Left lung (tissue), 10 donors: Measurements from ENCODE around the gene MED10. TPM values are rescaled to one million over a fixed set of nuclear protein-coding genes. Genes with fewer than 3 reads are reported as not detected.

Experiments used
- ATAC-seq: fragments of 200-7000 bp; cut with Tn5 transposase; one replicate; pipeline ENCODE4 v1.9.1; 2020; ENCODE audit warnings: moderate library complexity
- DNase-seq, 4 donors: peaks; one replicate each; pipeline ENCODE4 v3.0.0-alpha.2; 2013 to 2020
- H3K27ac ChIP-seq, 2 donors: fragments of 200-600 bp; sonication (generic) in 1 of 2; one replicate each; pipeline versions ENCODE4 v1.5.0 to v1.8.0; 2020 to 2021
- H3K27me3 ChIP-seq, 2 donors: fragments of 200-600 bp; sonication (generic) in 1 of 2; one replicate each; pipeline versions ENCODE4 v1.5.0 to v1.8.0; 2020 to 2021
- H3K36me3 ChIP-seq, 2 donors: fragments of 200-600 bp; sonication (generic) in 1 of 2; one replicate each; pipeline versions ENCODE4 v1.5.0 to v1.8.0; 2020 to 2021
- H3K4me1 ChIP-seq, 2 donors: fragments of 200-600 bp; one replicate each; pipeline ENCODE4 v1.8.0; 2021
- H3K4me3 ChIP-seq, 2 donors: fragments of 200-600 bp; sonication (generic) in 1 of 2; one replicate each; pipeline versions ENCODE4 v1.5.0 to v1.8.0; 2020 to 2021; ENCODE audit warnings: mild to moderate bottlenecking in 1 of 2
- H3K9me3 ChIP-seq, 2 donors: fragments of 200-600 bp; sonication (generic) in 1 of 2; one replicate each; pipeline versions ENCODE4 v1.5.0 to v1.8.0; 2020 to 2021
- intact Hi-C, 2 donors: fragments of 100-400 bp; cut with DNase I; formaldehyde crosslinking; loops; one replicate each; pipeline versions ENCODE4 v1.11.2 to v1.14.2; 2022
- polyA plus RNA-seq, 6 donors: library from polyadenylated mRNA; unstranded; fragments of 120-200 nt; gene quantifications; one replicate each; pipeline ENCODE4 v1.2.1, GENCODE V29; 2013; ENCODE audit not compliant: insufficient read length in 6 of 6
- total RNA-seq, 2 donors: library from RNA; stranded (reverse); fragmentation: NEBNext Ultra II Directional; extraction: Animal tissue kit (Norgen Biotek cat#: 25700); gene quantifications; one replicate each; pipeline ENCODE4 v1.2.1, GENCODE V29; 2021
- TF ChIP-seq, protein P1 (sequence below), 2 donors: fragments of 200-600 bp; sonication (generic) in 1 of 2; IDR thresholded peaks; one replicate each; pipeline versions ENCODE4 v1.5.0 to v1.8.0; 2021; ENCODE audit warnings: antibody characterized with exemption in 2 of 2
- donor health status: DM: no; HTN: yes; CAD: no.
- donor health status: DM: no; HTN: no; CAD: no.

MED10 gene
- total and polyA plus RNA-seq, 8 donors, result 21.4 to 50.6 (median 39.0) TPM

DNA sequence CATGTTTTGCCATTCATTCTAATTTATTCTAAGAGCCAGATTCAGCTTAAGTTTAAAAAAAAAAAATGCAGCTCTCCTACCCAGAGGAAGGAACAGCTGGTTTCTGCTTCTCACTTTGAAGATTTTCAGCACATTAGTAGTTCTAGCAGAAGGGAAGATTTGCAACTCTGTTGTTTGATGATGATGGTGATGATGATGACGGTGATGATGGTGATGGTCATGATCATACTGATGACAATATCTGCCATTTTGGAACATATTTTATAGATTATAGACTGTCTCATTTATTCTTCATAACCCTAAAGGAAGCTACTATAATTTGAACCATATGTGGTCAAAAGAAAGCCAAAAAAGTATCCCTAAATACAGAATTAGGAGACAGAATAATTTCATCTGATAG is 7.9 kb upstream of the MED10 start:
- TF ChIP-seq, protein P1, sequence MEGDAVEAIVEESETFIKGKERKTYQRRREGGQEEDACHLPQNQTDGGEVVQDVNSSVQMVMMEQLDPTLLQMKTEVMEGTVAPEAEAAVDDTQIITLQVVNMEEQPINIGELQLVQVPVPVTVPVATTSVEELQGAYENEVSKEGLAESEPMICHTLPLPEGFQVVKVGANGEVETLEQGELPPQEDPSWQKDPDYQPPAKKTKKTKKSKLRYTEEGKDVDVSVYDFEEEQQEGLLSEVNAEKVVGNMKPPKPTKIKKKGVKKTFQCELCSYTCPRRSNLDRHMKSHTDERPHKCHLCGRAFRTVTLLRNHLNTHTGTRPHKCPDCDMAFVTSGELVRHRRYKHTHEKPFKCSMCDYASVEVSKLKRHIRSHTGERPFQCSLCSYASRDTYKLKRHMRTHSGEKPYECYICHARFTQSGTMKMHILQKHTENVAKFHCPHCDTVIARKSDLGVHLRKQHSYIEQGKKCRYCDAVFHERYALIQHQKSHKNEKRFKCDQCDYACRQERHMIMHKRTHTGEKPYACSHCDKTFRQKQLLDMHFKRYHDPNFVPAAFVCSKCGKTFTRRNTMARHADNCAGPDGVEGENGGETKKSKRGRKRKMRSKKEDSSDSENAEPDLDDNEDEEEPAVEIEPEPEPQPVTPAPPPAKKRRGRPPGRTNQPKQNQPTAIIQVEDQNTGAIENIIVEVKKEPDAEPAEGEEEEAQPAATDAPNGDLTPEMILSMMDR (IDR thresholded peaks at IDR 0.05), result no peak
- Histone ChIP-seq H3K27me3 (peaks cover 0 to 26% of the 10 kb centered on the region in 2 donors), H3K36me3 (no peaks in the 10 kb centered on the region), H3K4me1 (no peaks in the 10 kb centered on the region), H3K27ac (no peak overlapping the region), H3K9me3 (no peaks in the 10 kb centered on the region), H3K4me3 (no peak overlapping the region)
- DNase-seq (no peak), ATAC-seq (no peak)
- intact Hi-C loops, result no loop called here

DNA sequence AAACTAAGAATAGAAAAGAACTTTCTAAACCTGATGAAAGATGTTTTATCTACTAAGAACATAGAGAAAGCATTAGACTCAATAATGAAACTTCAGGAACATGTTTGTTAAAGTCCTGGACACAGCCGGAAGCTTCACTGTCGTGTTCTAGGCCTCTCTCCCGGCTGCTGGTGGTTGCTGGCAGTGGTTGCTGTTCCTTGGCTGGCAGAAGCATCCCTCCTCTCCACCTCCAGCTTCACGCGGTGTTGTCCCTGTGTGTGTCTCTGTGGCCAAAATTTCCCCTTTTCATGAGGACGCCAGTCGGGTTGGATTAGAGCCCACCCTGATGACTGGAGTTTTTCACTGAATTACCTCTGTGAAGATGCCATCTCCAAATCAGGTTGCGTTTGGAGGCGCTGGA is 6.5 kb upstream of the MED10 start:
- TF ChIP-seq, protein P1 (IDR thresholded peaks at IDR 0.05), result no peak
- peaks cover 0 to 19% of the 10 kb centered on the region in 2 donors for H3K27me3 ChIP-seq
- no peak for DNase-seq
- no peaks in the 10 kb centered on the region for H3K4me1 ChIP-seq
- no peak overlapping the region for H3K4me3 ChIP-seq
- ATAC-seq, result no peak
- intact Hi-C loops, result no loop called here
- no peaks in the 10 kb centered on the region for H3K36me3 ChIP-seq
- H3K27ac ChIP-seq, result no peak overlapping the region
- no peaks in the 10 kb centered on the region for H3K9me3 ChIP-seq

DNA sequence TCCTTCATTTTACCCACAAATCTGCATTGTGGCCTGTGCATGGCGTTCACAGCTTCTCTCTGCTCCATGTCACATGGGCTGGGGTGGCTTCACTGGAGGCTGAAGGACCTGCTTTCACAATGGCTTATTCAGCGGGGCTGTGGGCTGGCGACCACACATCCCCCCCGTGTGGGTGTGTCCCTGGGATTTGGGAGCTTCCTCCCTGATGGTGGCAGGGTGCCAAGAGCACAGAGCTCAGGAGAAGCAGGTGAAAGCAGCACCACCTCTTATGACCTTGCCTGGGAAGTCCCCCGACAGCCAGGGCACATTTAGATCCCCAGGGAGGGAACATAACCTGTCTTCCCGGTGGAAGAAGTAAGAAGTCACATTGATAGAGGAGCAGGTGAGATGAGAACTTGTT is 5.0 kb upstream of the MED10 start:
- intact Hi-C loops, result no loop called here
- Histone ChIP-seq H3K4me3 (no peak overlapping the region), H3K27me3 (peaks cover 0 to 19% of the 10 kb centered on the region in 2 donors), H3K27ac (no peak overlapping the region), H3K4me1 (peaks cover 0 to 7% of the 10 kb centered on the region in 2 donors), H3K9me3 (no peaks in the 10 kb centered on the region), H3K36me3 (no peaks in the 10 kb centered on the region)
- ATAC-seq (no peak), DNase-seq (no peak)
- TF ChIP-seq, protein P1 (IDR thresholded peaks at IDR 0.05), result no peak

DNA sequence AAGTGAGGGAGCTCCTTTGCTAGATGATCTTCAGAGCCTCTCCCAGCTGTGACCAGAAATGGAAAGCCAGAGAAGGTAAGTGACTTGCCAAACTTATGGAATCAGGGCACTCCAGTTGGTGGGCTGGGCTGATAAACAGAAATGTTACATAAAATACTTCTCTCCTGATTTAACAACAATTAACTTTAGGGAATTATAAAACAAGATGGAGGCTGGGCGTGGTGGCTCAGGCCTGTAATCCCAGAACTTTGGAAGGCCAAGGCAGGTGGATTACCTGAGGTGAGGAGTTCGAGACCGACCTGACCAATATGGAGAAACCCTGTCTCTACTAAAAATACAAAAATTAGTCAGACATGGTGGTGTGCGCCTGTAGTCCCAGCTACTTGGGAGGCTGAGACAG is 899 bp upstream of the MED10 start:
- Histone ChIP-seq H3K36me3 (peaks cover 0 to 26% of the 10 kb centered on the region in 2 donors), H3K27me3 (peaks cover 0 to 13% of the 10 kb centered on the region in 2 donors), H3K4me1 (peaks cover 10 to 33% of the 10 kb centered on the region in 2 donors), H3K9me3 (no peaks in the 10 kb centered on the region), H3K4me3 (no peak overlapping the region), H3K27ac (peak overlapping the region in 1 of 2 donors; percentile 89)
- DNase-seq (no peak), ATAC-seq (no peak)
- TF ChIP-seq, protein P1 (IDR thresholded peaks at IDR 0.05), result no peak
- intact Hi-C loops, result no loop called here

DNA sequence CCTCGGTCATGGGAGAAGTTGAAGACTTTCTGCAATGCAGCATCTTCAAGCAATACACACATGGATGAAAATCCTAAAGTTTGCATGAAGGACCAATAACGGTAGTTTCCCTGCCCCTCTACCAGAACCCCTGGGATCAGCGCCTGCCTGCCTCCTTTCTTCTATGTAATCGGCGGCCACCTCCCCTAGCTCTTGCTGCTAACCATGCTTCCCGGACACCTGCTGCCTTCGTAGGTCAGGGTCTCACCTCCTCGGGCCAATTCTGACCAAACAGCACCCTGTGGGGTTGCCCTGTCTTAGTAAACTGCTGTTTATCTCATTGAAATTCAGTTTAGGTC is 388 bp upstream of the MED10 start:
- no peak for DNase-seq
- peaks cover 0 to 9% of the 10 kb centered on the region in 2 donors for H3K27me3 ChIP-seq
- no peaks in the 10 kb centered on the region for H3K9me3 ChIP-seq
- peaks cover 0 to 31% of the 10 kb centered on the region in 2 donors for H3K36me3 ChIP-seq
- H3K27ac ChIP-seq, result peak overlapping the region; percentile 58 to 89
- peak overlapping the region; percentile 92 to 99 for H3K4me3 ChIP-seq
- peaks cover 10 to 33% of the 10 kb centered on the region in 2 donors for H3K4me1 ChIP-seq
- intact Hi-C loops, result no loop called here
- ATAC-seq, result peak; percentile 12
- TF ChIP-seq, protein P1 (IDR thresholded peaks at IDR 0.05), result no peak
